CD4-positive, alpha-beta T cell (primary cell): ENCODE measurements around the gene HYAL4. TPM values are rescaled to one million over a fixed set of nuclear protein-coding genes. Genes with fewer than 3 reads are reported as not detected.

Experiments used
- ATAC-seq: fragments of 200-7000 bp; cut with Tn5 transposase; one replicate; pipeline ENCODE4 v1.10.0; 2022; ENCODE audit warnings: mild to moderate bottlenecking; ENCODE audit not compliant: poor library complexity
- CTCF ChIA-PET: fragments of 350-600 bp; sonication (Branson Sonifier 250); formaldehyde crosslinking; loops from one replicate; lab custom pipeline; 2021; ENCODE audit warnings: antibody characterized with exemption, inconsistent platforms; lab: Charles Lee
- POLR2A ChIA-PET: fragments of 350-600 bp; sonication (Branson Sonifier 250); formaldehyde crosslinking; loops from one replicate; lab custom pipeline; 2021; ENCODE audit warnings: antibody characterized with exemption, inconsistent platforms; lab: Charles Lee
- DNase-seq, 14 experiments: peaks; one replicate each; pipeline ENCODE4 v3.0.0-alpha.2; 2013 to 2020; ENCODE audit warnings: mixed read lengths in 2 of 14
- H3K27ac ChIP-seq, 2 donors: one replicate each; pipeline versions ENCODE4 v1.5.1 to v1.7.0; 2013; ENCODE audit warnings: low read length in 2 of 2, low read depth in 1 of 2, mild to moderate bottlenecking in 1 of 2
- H3K27me3 ChIP-seq, 2 experiments: 1 replicate in 1 of 2; 2 replicates in 1 of 2; pipeline versions ENCODE4 v1.6.1 to v1.7.0; 2013; ENCODE audit warnings: low read length in 2 of 2, control low read depth in 1 of 2, mild to moderate bottlenecking in 1 of 2, moderate library complexity in 1 of 2; ENCODE audit not compliant: insufficient read depth in 2 of 2, control insufficient read depth in 1 of 2
- H3K36me3 ChIP-seq: one replicate; pipeline ENCODE4 v1.6.1; 2013; ENCODE audit warnings: low read length, control low read depth; ENCODE audit not compliant: insufficient read depth
- H3K4me1 ChIP-seq: one replicate; pipeline ENCODE4 v1.6.1; 2013; ENCODE audit warnings: low read length, control low read depth; ENCODE audit not compliant: insufficient read depth
- H3K4me3 ChIP-seq: one replicate; pipeline ENCODE4 v1.5.1; 2013; ENCODE audit warnings: mild to moderate bottlenecking, low read length, moderate library complexity
- H3K9me3 ChIP-seq, 2 experiments: 1 replicate in 1 of 2; 2 replicates in 1 of 2; pipeline versions ENCODE4 v1.6.1 to v1.7.0; 2013; ENCODE audit warnings: low read length in 2 of 2, mild to moderate bottlenecking in 2 of 2, control low read depth in 1 of 2, moderate library complexity in 1 of 2; ENCODE audit not compliant: control insufficient read depth in 1 of 2, insufficient read depth in 1 of 2
- H3K27ac Mint-ChIP-seq: one replicate; pipeline ENCODE4 v1.8.0; 2020; ENCODE audit warnings: mixed read lengths
- H3K27me3 Mint-ChIP-seq: one replicate; pipeline ENCODE4 v1.8.0; 2021; ENCODE audit warnings: mixed read lengths
- H3K36me3 Mint-ChIP-seq: one replicate; pipeline ENCODE4 v1.8.0; 2021; ENCODE audit warnings: low read depth, mixed read lengths
- H3K4me1 Mint-ChIP-seq: one replicate; pipeline ENCODE4 v1.8.0; 2021; ENCODE audit warnings: low read depth, mixed read lengths
- H3K4me3 Mint-ChIP-seq: one replicate; pipeline ENCODE4 v1.8.0; 2020; ENCODE audit warnings: mild to moderate bottlenecking, mixed read lengths
- H3K9me3 Mint-ChIP-seq: one replicate; pipeline ENCODE4 v1.8.0; 2020; ENCODE audit warnings: mixed read lengths
- intact Hi-C, 2 experiments: fragments of 100-400 bp; cut with DNase I in 1 of 2; cut with micrococcal nuclease in 1 of 2; formaldehyde crosslinking; loops; one replicate each; pipeline versions ENCODE4 v1.15.1 to v1.9.0; 2023 to 2025; cut with DNase I, micrococcal nuclease
- total RNA-seq, 174 experiments: library from RNA in 2 of 174; stranded (reverse) in 2 of 174; gene quantifications; one replicate each; pipeline ENCODE4 v1.2.3 and lab custom pipeline; 2021 to 2026
- TF ChIP-seq, protein P1 (sequence below): fragments of 200-600 bp; IDR thresholded peaks from one replicate; pipeline ENCODE4 v1.8.0; 2022; ENCODE audit warnings: antibody characterized with exemption, mild to moderate bottlenecking

HYAL4 gene
- total RNA-seq, 2 experiments from 2014 or later, result 0.14 TPM; not detected in 1

- H3K4me1 Mint-ChIP-seq, result no peaks in the 10 kb centered on the region
- Histone ChIP-seq H3K4me3 (no peak overlapping the region), H3K4me1 (no peaks in the 10 kb centered on the region), H3K27me3 (no peaks in the 10 kb centered on the region), H3K27ac (no peak overlapping the region), H3K9me3 (no peaks in the 10 kb centered on the region), H3K36me3 (no peaks in the 10 kb centered on the region)
- TF ChIP-seq, protein P1, sequence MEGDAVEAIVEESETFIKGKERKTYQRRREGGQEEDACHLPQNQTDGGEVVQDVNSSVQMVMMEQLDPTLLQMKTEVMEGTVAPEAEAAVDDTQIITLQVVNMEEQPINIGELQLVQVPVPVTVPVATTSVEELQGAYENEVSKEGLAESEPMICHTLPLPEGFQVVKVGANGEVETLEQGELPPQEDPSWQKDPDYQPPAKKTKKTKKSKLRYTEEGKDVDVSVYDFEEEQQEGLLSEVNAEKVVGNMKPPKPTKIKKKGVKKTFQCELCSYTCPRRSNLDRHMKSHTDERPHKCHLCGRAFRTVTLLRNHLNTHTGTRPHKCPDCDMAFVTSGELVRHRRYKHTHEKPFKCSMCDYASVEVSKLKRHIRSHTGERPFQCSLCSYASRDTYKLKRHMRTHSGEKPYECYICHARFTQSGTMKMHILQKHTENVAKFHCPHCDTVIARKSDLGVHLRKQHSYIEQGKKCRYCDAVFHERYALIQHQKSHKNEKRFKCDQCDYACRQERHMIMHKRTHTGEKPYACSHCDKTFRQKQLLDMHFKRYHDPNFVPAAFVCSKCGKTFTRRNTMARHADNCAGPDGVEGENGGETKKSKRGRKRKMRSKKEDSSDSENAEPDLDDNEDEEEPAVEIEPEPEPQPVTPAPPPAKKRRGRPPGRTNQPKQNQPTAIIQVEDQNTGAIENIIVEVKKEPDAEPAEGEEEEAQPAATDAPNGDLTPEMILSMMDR, result no peak
- no peaks in the 10 kb centered on the region for H3K9me3 Mint-ChIP-seq
- intact Hi-C loops, result no loop called here
- ATAC-seq (no peak), DNase-seq (no peak)
- no peaks in the 10 kb centered on the region for H3K36me3 Mint-ChIP-seq
- no peak overlapping the region for H3K27ac Mint-ChIP-seq
- CTCF ChIA-PET, result no interaction called here
- POLR2A ChIA-PET, result no interaction called here
- H3K27me3 Mint-ChIP-seq, result no peaks in the 10 kb centered on the region
- H3K4me3 Mint-ChIP-seq, result no peak overlapping the region
Measured at GRCh38 chr7:123901101-123901500, 56.1 kb downstream of the HYAL4 start.

DNA sequence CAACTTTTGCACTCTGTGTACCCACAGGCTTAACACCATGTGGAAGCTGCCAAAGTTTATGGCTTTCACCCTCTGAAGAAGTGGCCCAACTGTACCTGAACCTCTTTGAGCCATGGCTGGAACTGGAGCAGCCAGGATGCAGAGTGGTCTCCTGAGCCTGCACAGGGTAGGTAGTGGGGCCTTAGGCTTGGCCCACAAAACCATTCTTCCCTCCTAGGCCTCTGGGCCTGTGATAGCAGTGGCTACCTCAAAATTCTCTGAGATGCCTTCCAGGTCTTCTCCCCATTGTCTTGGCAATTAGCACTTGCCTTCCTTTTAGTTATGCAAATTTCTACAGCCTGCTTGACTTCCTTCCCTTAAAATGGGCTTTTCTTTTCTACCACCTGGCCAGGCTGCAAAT is 60.7 kb downstream of the HYAL4 start:
- H3K27ac Mint-ChIP-seq, result no peak overlapping the region
- no peaks in the 10 kb centered on the region for H3K9me3 Mint-ChIP-seq
- Histone ChIP-seq H3K27me3 (no peaks in the 10 kb centered on the region), H3K4me1 (no peaks in the 10 kb centered on the region), H3K36me3 (no peaks in the 10 kb centered on the region), H3K4me3 (no peak overlapping the region), H3K27ac (no peak overlapping the region), H3K9me3 (no peaks in the 10 kb centered on the region)
- ChIA-PET CTCF (no interaction called here), POLR2A (no interaction called here)
- no peaks in the 10 kb centered on the region for H3K36me3 Mint-ChIP-seq
- intact Hi-C loops, result no loop called here
- peaks cover 5% of the 10 kb centered on the region for H3K27me3 Mint-ChIP-seq
- no peaks in the 10 kb centered on the region for H3K4me1 Mint-ChIP-seq
- ATAC-seq (no peak), DNase-seq (no peak)
- TF ChIP-seq, protein P1, result no peak
- no peak overlapping the region for H3K4me3 Mint-ChIP-seq

- H3K4me3 ChIP-seq, result no peak overlapping the region
- H3K4me1 Mint-ChIP-seq, result no peaks in the 10 kb centered on the region
- no peaks in the 10 kb centered on the region for H3K36me3 ChIP-seq
- intact Hi-C loops, result no loop called here
- H3K9me3 ChIP-seq, result no peaks in the 10 kb centered on the region
- no peaks in the 10 kb centered on the region for H3K4me1 ChIP-seq
- peaks cover 0 to 3% of the 10 kb centered on the region in 2 experiments for H3K27me3 ChIP-seq
- H3K27me3 Mint-ChIP-seq, result no peaks in the 10 kb centered on the region
- no peak overlapping the region for H3K27ac Mint-ChIP-seq
- CTCF ChIA-PET, result no interaction called here
- TF ChIP-seq, protein P1, result no peak
- H3K27ac ChIP-seq, result no peak overlapping the region
- POLR2A ChIA-PET, result no interaction called here
- no peaks in the 10 kb centered on the region for H3K9me3 Mint-ChIP-seq
- ATAC-seq (no peak), DNase-seq (no peak)
- no peak overlapping the region for H3K4me3 Mint-ChIP-seq
- H3K36me3 Mint-ChIP-seq, result no peaks in the 10 kb centered on the region
Measured at GRCh38 chr7:123916240-123916724, 71.3 kb downstream of the HYAL4 start.
